Measurements from ENCODE around the gene SPEM2. TPM values are rescaled to one million over a fixed set of nuclear protein-coding genes. Genes with fewer than 3 reads are reported as not detected.

The SPEM2 gene
- total RNA-seq, 1 experiment from 2014 or later: not detected

DNA sequence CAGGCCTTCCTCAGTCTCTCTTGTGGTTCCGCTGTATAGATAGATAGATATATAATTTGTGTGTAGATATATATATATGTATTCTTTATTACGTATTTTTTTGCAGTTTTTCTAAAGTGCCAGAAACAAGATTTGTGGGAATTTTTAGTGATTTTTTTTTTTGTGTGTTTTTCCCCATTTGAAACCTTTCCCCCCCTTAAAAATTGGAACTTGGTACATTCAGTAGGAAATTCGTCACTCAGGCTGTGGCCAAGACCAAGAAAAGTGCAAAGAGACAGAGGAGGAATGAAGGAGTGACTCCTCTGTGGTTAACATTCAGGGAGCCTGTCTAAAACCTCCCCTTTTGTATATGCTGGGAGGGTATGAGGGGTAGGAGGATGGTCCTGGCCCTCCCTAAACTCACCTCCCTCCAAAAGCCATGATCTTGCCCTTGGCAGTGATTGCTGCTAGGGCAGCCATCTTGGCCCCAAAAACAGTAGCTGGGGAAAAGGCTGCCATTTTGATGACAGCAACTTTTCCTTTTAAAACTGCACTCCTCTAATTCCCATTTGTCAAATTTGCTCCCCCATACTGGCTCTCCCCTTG is 34.6 kb downstream of the SPEM2 start:
- H3K36me3 ChIP-seq (ENCODE audit: low read depth, low read length): no peaks in the 10 kb centered on the region; the same call in 1 of the 2 replicates
- no peak for ATAC-seq

DNA sequence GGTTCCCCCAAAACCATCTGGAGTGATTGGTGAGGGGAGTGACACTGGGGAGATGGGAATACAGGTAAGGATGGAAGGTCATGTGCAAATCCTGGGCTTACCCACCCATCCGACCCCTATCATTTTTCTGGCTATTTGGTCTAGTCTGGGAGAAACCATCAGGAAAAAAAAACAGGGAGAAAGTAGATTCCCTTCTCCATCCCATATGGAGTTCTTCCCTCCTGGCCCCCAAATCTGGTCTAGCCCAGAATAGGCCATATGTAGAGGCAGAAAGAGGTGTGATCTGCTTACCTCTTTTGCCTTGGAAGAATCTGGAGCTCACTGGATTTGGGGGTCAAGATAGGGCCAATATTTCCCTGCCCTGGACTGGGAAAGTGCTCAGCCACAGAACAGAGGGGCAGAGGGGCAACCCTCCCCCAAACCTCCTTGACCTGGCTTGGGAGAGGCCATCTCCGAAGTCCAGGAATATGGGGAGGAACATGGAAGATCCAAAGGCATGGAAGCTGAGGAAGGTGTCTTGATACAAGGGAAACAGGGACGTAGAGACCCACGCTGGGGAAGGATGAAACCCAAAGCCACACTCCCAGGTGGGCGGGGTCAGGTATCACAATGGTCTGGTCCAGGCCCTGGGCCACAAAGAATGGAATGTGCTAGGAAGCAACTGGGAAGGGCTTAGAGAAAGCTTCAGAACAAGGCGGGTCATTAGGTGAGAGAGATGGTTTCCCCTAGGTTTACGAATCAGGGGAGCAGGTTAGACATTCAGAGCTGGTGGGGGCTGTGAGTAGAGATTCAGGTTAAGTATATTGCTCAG is 35.6 kb downstream of the SPEM2 start:
- peaks cover 3% of the 10 kb centered on the region; the same call in 1 of the 2 replicates for H3K4me1 ChIP-seq (ENCODE audit: insufficient read depth, low read length)
- TF ChIP-seq EZH2 (IDR thresholded peaks at IDR 0.05; ENCODE audit: low read length, unreplicated experiment) (no peak), EZH2phosphoT487 (IDR thresholded peaks at IDR 0.05; ENCODE audit: borderline replicate concordance, low read length) (no peak)
- TF ChIP-seq, protein P1, sequence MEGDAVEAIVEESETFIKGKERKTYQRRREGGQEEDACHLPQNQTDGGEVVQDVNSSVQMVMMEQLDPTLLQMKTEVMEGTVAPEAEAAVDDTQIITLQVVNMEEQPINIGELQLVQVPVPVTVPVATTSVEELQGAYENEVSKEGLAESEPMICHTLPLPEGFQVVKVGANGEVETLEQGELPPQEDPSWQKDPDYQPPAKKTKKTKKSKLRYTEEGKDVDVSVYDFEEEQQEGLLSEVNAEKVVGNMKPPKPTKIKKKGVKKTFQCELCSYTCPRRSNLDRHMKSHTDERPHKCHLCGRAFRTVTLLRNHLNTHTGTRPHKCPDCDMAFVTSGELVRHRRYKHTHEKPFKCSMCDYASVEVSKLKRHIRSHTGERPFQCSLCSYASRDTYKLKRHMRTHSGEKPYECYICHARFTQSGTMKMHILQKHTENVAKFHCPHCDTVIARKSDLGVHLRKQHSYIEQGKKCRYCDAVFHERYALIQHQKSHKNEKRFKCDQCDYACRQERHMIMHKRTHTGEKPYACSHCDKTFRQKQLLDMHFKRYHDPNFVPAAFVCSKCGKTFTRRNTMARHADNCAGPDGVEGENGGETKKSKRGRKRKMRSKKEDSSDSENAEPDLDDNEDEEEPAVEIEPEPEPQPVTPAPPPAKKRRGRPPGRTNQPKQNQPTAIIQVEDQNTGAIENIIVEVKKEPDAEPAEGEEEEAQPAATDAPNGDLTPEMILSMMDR (conservative IDR thresholded peaks at IDR 0.05; ENCODE audit: low read depth, low read length): no peak
- no peaks in the 10 kb centered on the region; the same call in 1 of the 2 replicates for H3K36me3 ChIP-seq (ENCODE audit: low read depth, low read length)
- H4K20me1 ChIP-seq (ENCODE audit: low read length): no peaks in the 10 kb centered on the region
- H3K27ac ChIP-seq (ENCODE audit: low read length): no peak overlapping the region
- H3K4me2 ChIP-seq (ENCODE audit: low read length): no peak overlapping the region
- ChIA-PET POLR2A (ENCODE audit: unreplicated experiment) (no interaction called here), CTCF (no interaction called here)
- H3F3A ChIP-seq (ENCODE audit: low read length, unreplicated experiment): no peaks in the 10 kb centered on the region
- no peaks in the 10 kb centered on the region for H3K9me3 ChIP-seq (ENCODE audit: low read length)
- H3K9me2 ChIP-seq (replicated peaks; ENCODE audit: low read length): no peaks in the 10 kb centered on the region
- DNase-seq: no peak
- no peak overlapping the region for H2AFZ ChIP-seq (ENCODE audit: low read length)
- no peak overlapping the region for H3K4me3 ChIP-seq (ENCODE audit: low read length)
- H3K9ac ChIP-seq (ENCODE audit: low read length): no peak overlapping the region
- ATAC-seq: no peak
- no peaks in the 10 kb centered on the region for H3K27me3 ChIP-seq (ENCODE audit: low read length)
- no peaks in the 10 kb centered on the region for H3K79me2 ChIP-seq (ENCODE audit: low read length)
- intact Hi-C loops (cut with micrococcal nuclease): no loop called here
- BruUV-seq (replicated peaks): TSS peak; percentile 9

More for the DNA sequence above, 34.6 kb downstream of the SPEM2 start:
- Histone ChIP-seq H2AFZ (ENCODE audit: low read length) (no peak overlapping the region), H3K4me1 (ENCODE audit: insufficient read depth, low read length) (peaks cover 3% of the 10 kb centered on the region; the same call in 1 of the 2 replicates), H3K27ac (ENCODE audit: low read length) (no peak overlapping the region), H3K9ac (ENCODE audit: low read length) (no peak overlapping the region), H3K9me3 (ENCODE audit: low read length) (no peaks in the 10 kb centered on the region), H3K79me2 (ENCODE audit: low read length) (no peaks in the 10 kb centered on the region), H3K4me2 (ENCODE audit: low read length) (no peak overlapping the region), H3K9me2 (replicated peaks; ENCODE audit: low read length) (no peaks in the 10 kb centered on the region), H3F3A (ENCODE audit: low read length, unreplicated experiment) (no peaks in the 10 kb centered on the region), H3K27me3 (ENCODE audit: low read length) (no peaks in the 10 kb centered on the region), H3K4me3 (ENCODE audit: low read length) (no peak overlapping the region), H4K20me1 (ENCODE audit: low read length) (no peaks in the 10 kb centered on the region)
- ChIA-PET POLR2A (ENCODE audit: unreplicated experiment) (no interaction called here), CTCF (no interaction called here)
- intact Hi-C loops (cut with micrococcal nuclease): no loop called here
- TF ChIP-seq, protein P1 (conservative IDR thresholded peaks at IDR 0.05; ENCODE audit: low read depth, low read length): no peak
- TF ChIP-seq EZH2 (IDR thresholded peaks at IDR 0.05; ENCODE audit: low read length, unreplicated experiment): no peak
- TF ChIP-seq EZH2phosphoT487 (IDR thresholded peaks at IDR 0.05; ENCODE audit: borderline replicate concordance, low read length): no peak
- no peak for DNase-seq
- no TSS peak for BruUV-seq (replicated peaks)
